ENCODE data around the gene ITPKC. TPM values are rescaled to one million over a fixed set of nuclear protein-coding genes. Genes with fewer than 3 reads are reported as not detected.

Gene ITPKC
- polyA plus RNA-seq, 3 donors = 2.7 to 5.7 (median 2.9) TPM

- Histone ChIP-seq H3K4me1 (ENCODE audit: control insufficient read depth in 1 of 2, insufficient read depth in 2 of 2, low read length in 2 of 2) (no peaks in the 10 kb centered on the region), H3K4me3 (replicated peaks in 1 of 3; ENCODE audit: low read depth in 2 of 3, low read length in 3 of 3) (no peak overlapping the region), H3K4me2 (replicated peaks; ENCODE audit: extremely low read depth, low read length, poor library complexity, severe bottlenecking) (no peak overlapping the region), H3K36me3 (replicated peaks in 1 of 2; ENCODE audit: control insufficient read depth in 1 of 2, insufficient read depth in 2 of 2, low read length in 2 of 2) (peaks cover 14 to 39% of the 10 kb centered on the region in 2 donors), H3K9me3 (replicated peaks in 1 of 2; ENCODE audit: control insufficient read depth in 1 of 2, insufficient read depth in 1 of 2, low read length in 2 of 2) (peaks cover 6 to 8% of the 10 kb centered on the region in 2 donors), H3K27me3 (ENCODE audit: control insufficient read depth in 2 of 2, insufficient read depth in 2 of 2, low read length in 2 of 2) (no peaks in the 10 kb centered on the region), H3K27ac (ENCODE audit: low read depth in 1 of 2, low read length in 2 of 2) (no peak overlapping the region), H3K9ac (ENCODE audit: insufficient read depth, low read length, poor library complexity, severe bottlenecking) (no peak overlapping the region), H2AFZ (ENCODE audit: insufficient read depth, low read depth, low read length, poor library complexity, severe bottlenecking) (no peak overlapping the region), H4K20me1 (ENCODE audit: insufficient read depth, low read length) (no peaks in the 10 kb centered on the region), H3K79me2 (ENCODE audit: insufficient read depth, low read length) (no peaks in the 10 kb centered on the region)
- no peak for DNase-seq
- Mint-ChIP-seq H3K27ac (no peak overlapping the region), H3K36me3 (peaks cover 32 to 34% of the 10 kb centered on the region in 2 donors), H3K4me1 (no peaks in the 10 kb centered on the region), H3K4me3 (no peak overlapping the region), H3K27me3 (ENCODE audit: low read depth in 3 of 3) (no peaks in the 10 kb centered on the region), H3K9me3 (peaks cover 2 to 7% (median 6%) of the 10 kb centered on the region in 7 donors)
- WGBS (ENCODE audit: insufficient coverage) = 65% methylated on average over 3 of the region's 3 CpGs
- TF ChIP-seq CTCF (IDR thresholded peaks at IDR 0.05) = no peak
- intact Hi-C loops (cut with micrococcal nuclease) = no loop called here
Measured at GRCh38 chr19:40674291-40674690, 42.6 kb upstream of the ITPKC start.

- 99% methylated on average over 22 of the region's 23 CpGs for WGBS (ENCODE audit: insufficient coverage)
- no peak overlapping the region for H3K4me3 Mint-ChIP-seq
- no peaks in the 10 kb centered on the region for H3K27me3 Mint-ChIP-seq (ENCODE audit: low read depth in 3 of 3)
Measured at GRCh38 chr19:40677156-40677555, 39.8 kb upstream of the ITPKC start.

More at GRCh38 chr19:40677156-40677555, 39.8 kb upstream of the ITPKC start:
- no peaks in the 10 kb centered on the region for H4K20me1 ChIP-seq (ENCODE audit: insufficient read depth, low read length)
- no peak overlapping the region for H3K27ac ChIP-seq (ENCODE audit: low read depth in 1 of 2, low read length in 2 of 2)
- H3K36me3 ChIP-seq (replicated peaks in 1 of 2; ENCODE audit: control insufficient read depth in 1 of 2, insufficient read depth in 2 of 2, low read length in 2 of 2) = peaks cover 12 to 26% of the 10 kb centered on the region in 2 donors
- no peaks in the 10 kb centered on the region for H3K79me2 ChIP-seq (ENCODE audit: insufficient read depth, low read length)
- no peak overlapping the region for H3K4me3 ChIP-seq (replicated peaks in 1 of 3; ENCODE audit: low read depth in 2 of 3, low read length in 3 of 3)
- H3K27me3 ChIP-seq (ENCODE audit: control insufficient read depth in 2 of 2, insufficient read depth in 2 of 2, low read length in 2 of 2) = no peaks in the 10 kb centered on the region
- no peak overlapping the region for H3K9ac ChIP-seq (ENCODE audit: insufficient read depth, low read length, poor library complexity, severe bottlenecking)
- Mint-ChIP-seq H3K4me1 (no peaks in the 10 kb centered on the region), H3K9me3 (no peaks in the 10 kb centered on the region), H3K27ac (no peak overlapping the region), H3K36me3 (peaks cover 23 to 27% of the 10 kb centered on the region in 2 donors)
- intact Hi-C loops (cut with micrococcal nuclease) = no loop called here
- DNase-seq = no peak
- no peak overlapping the region for H2AFZ ChIP-seq (ENCODE audit: insufficient read depth, low read depth, low read length, poor library complexity, severe bottlenecking)
- no peak overlapping the region for H3K4me2 ChIP-seq (replicated peaks; ENCODE audit: extremely low read depth, low read length, poor library complexity, severe bottlenecking)
- no peaks in the 10 kb centered on the region for H3K4me1 ChIP-seq (ENCODE audit: control insufficient read depth in 1 of 2, insufficient read depth in 2 of 2, low read length in 2 of 2)
- no peak for TF ChIP-seq CTCF (IDR thresholded peaks at IDR 0.05)
- H3K9me3 ChIP-seq (replicated peaks in 1 of 2; ENCODE audit: control insufficient read depth in 1 of 2, insufficient read depth in 1 of 2, low read length in 2 of 2) = no peaks in the 10 kb centered on the region
